NB4 (cell line): ENCODE results near the gene AUTS2.

Source experiments
- DNase-seq: peaks from one replicate; pipeline ENCODE4 v3.0.0; 2010; ENCODE audit warnings: low read depth
- H3K4me3 ChIP-seq: one replicate; pipeline ENCODE4 v1.5.1; 2011; ENCODE audit warnings: mild to moderate bottlenecking, low read depth, low read length, moderate library complexity
- MAX ChIP-seq: IDR thresholded peaks from 2 replicates; pipeline ENCODE4 v1.6.1; 2011; ENCODE audit warnings: low read depth, low read length
- MYC ChIP-seq: IDR thresholded peaks from 2 replicates; pipeline ENCODE4 v1.6.1; 2011; ENCODE audit warnings: low read depth, low read length
- POLR2A ChIP-seq: IDR thresholded peaks from 2 replicates; pipeline ENCODE4 v1.6.1; 2011; ENCODE audit warnings: mild to moderate bottlenecking; ENCODE audit not compliant: insufficient read length; ENCODE audit errors: extremely low read depth
- TF ChIP-seq, protein P1 (sequence below): IDR thresholded peaks from one replicate; pipeline ENCODE4 v1.5.1; 2012; ENCODE audit warnings: low read depth, low read length

The AUTS2 gene

GRCh38 chr7:70572571-70572970 is 974.3 kb downstream of the AUTS2 start:
- TF ChIP-seq POLR2A (no peak), MAX (no peak), MYC (no peak)
- TF ChIP-seq, protein P1, sequence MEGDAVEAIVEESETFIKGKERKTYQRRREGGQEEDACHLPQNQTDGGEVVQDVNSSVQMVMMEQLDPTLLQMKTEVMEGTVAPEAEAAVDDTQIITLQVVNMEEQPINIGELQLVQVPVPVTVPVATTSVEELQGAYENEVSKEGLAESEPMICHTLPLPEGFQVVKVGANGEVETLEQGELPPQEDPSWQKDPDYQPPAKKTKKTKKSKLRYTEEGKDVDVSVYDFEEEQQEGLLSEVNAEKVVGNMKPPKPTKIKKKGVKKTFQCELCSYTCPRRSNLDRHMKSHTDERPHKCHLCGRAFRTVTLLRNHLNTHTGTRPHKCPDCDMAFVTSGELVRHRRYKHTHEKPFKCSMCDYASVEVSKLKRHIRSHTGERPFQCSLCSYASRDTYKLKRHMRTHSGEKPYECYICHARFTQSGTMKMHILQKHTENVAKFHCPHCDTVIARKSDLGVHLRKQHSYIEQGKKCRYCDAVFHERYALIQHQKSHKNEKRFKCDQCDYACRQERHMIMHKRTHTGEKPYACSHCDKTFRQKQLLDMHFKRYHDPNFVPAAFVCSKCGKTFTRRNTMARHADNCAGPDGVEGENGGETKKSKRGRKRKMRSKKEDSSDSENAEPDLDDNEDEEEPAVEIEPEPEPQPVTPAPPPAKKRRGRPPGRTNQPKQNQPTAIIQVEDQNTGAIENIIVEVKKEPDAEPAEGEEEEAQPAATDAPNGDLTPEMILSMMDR = no peak
- no peak for DNase-seq
- H3K4me3 ChIP-seq = no peak overlapping the region

GRCh38 chr7:70573071-70573661 is 974.9 kb downstream of the AUTS2 start:
- no peak overlapping the region for H3K4me3 ChIP-seq
- no peak for DNase-seq
- no peak for TF ChIP-seq MYC
- TF ChIP-seq, protein P1 = no peak
- TF ChIP-seq MAX = no peak
- no peak for TF ChIP-seq POLR2A

DNA sequence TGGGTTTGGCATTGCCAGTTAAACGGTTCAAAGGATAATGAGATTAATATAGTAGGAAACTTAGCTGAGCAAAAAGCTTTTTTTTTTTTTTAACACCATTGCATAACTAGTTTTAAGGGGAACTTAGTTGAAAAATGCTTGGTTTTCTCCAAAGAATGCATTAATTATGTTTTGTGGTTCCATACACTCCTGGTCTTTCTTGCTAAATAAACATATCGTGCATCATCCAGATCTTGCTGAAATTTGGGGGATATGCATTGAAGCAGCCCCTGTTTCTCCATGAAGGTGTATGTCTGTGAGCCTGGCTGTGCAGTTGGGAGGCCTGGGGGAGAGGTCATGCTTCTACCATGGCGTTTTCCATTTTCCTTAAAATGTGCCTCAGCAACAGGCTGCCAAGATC is 975.4 kb downstream of the AUTS2 start:
- TF ChIP-seq, protein P1 = no peak
- TF ChIP-seq POLR2A (no peak), MYC (no peak), MAX (no peak)
- H3K4me3 ChIP-seq = no peak overlapping the region
- DNase-seq = no peak

- DNase-seq = no peak
- H3K4me3 ChIP-seq = no peak overlapping the region
- TF ChIP-seq, protein P1 = no peak
- TF ChIP-seq MYC (no peak), POLR2A (no peak), MAX (no peak)
Measured at GRCh38 chr7:70574314-70574834, 976.1 kb downstream of the AUTS2 start.

- TF ChIP-seq, protein P1 = no peak
- TF ChIP-seq POLR2A (no peak), MAX (no peak), MYC (no peak)
- DNase-seq = no peak
- no peak overlapping the region for H3K4me3 ChIP-seq
Measured at GRCh38 chr7:70574970-70575799, 976.9 kb downstream of the AUTS2 start.
